K562 (cell line): ENCODE measurements around the gene MEX3C. TPM values are rescaled to one million over a fixed set of nuclear protein-coding genes. Genes with fewer than 3 reads are reported as not detected.

Experiments used
- ATAC-seq: fragments of 200-7000 bp; cut with Tn5 transposase; 3 replicates; pipeline ENCODE4 v1.9.1; 2020; ENCODE audit warnings: moderate library complexity
- BruUV-seq: library from RNA; stranded (reverse); fragments of 400-500 nt; replicated peaks from 2 replicates; lab custom pipeline; 2021; lab: Mats Ljungman, UMichigan
- CTCF ChIA-PET: fragments of 300-600 bp; formaldehyde crosslinking; extraction: SDS; loops from one replicate; lab custom pipeline; 2021; ENCODE audit warnings: low intra/inter-chr PET ratio; lab: Yijun Ruan, JAX
- POLR2A ChIA-PET: fragments of 300-600, 350-650 bp; sonication (Branson Sonifier 250); formaldehyde crosslinking; extraction: SDS; loops from one replicate; lab custom pipeline; 2021; ENCODE audit warnings: antibody characterized with exemption, inconsistent platforms; lab: Yijun Ruan, JAX
- DNase-seq, 4 experiments: peaks; one replicate each; pipeline versions ENCODE4 v3.0.0 to v3.0.0-alpha.2; 2011 to 2018; ENCODE audit warnings: low spot score in 3 of 4, mixed read lengths in 3 of 4; ENCODE audit errors: extremely low read depth in 1 of 4
- FAIRE-seq: peaks from 2 replicates; lab custom pipeline; 2011; peaks lifted over from hg19 to GRCh38; lab: Jason Lieb, UNC
- H2AFZ ChIP-seq: 2 replicates; pipeline ENCODE4 v1.6.0; 2011; ENCODE audit warnings: low read depth, low read length, control low read depth, inconsistent platforms
- H3K27ac ChIP-seq: fragments of 200-600 bp; 3 replicates; pipeline ENCODE4 v1.8.0; 2011; ENCODE audit warnings: low read depth, mild to moderate bottlenecking, control low read depth, inconsistent platforms, low read length, moderate library complexity, mixed read lengths; ENCODE audit errors: extremely low read depth
- H3K27me3 ChIP-seq, 2 experiments: fragments of 300-600 bp in 1 of 2; 2 replicates in 1 of 2; 3 replicates in 1 of 2; pipeline versions ENCODE4 v1.6.0 to v1.8.0; 2011; ENCODE audit warnings: inconsistent platforms in 2 of 2, low read length in 2 of 2, mild to moderate bottlenecking in 1 of 2, mixed read lengths in 1 of 2, moderate library complexity in 1 of 2; ENCODE audit not compliant: control insufficient read depth in 2 of 2, insufficient read depth in 2 of 2
- H3K36me3 ChIP-seq: fragments of 300-600 bp; 3 replicates; pipeline ENCODE4 v1.8.0; 2011; ENCODE audit warnings: mild to moderate bottlenecking, low read length, inconsistent platforms; ENCODE audit not compliant: control insufficient read depth, insufficient read depth
- H3K4me1 ChIP-seq, 2 experiments: fragments of 200-600 bp in 1 of 2; replicated peaks in 1 of 2; 2 replicates in 1 of 2; 3 replicates in 1 of 2; pipeline versions ENCODE4 v1.5.1 to v1.8.0; 2011; ENCODE audit warnings: inconsistent platforms in 2 of 2, low read length in 2 of 2, mild to moderate bottlenecking in 1 of 2, mixed read lengths in 1 of 2, moderate library complexity in 1 of 2; ENCODE audit not compliant: control insufficient read depth in 2 of 2, insufficient read depth in 2 of 2
- H3K4me2 ChIP-seq: 2 replicates; pipeline ENCODE4 v1.6.1; 2011; ENCODE audit warnings: low read length, control low read depth, inconsistent platforms, mixed read lengths; ENCODE audit not compliant: insufficient read depth
- H3K4me3 ChIP-seq: fragments of 200-600 bp; sonication (generic), shearing (Covaris generic); 2 replicates; pipeline ENCODE4 v1.5.1; 2016; ENCODE audit warnings: control low read depth, inconsistent platforms
- H3K79me2 ChIP-seq: fragments of 200-600 bp; 3 replicates; pipeline ENCODE4 v1.8.0; 2011; ENCODE audit warnings: low read length, inconsistent platforms; ENCODE audit not compliant: control insufficient read depth, insufficient read depth
- H3K9ac ChIP-seq, 2 experiments: 2 replicates each; pipeline versions ENCODE4 v1.6.0 to v1.6.1; 2011; ENCODE audit warnings: low read depth in 2 of 2, low read length in 2 of 2, control low read depth in 1 of 2, inconsistent platforms in 1 of 2, mild to moderate bottlenecking in 1 of 2, mixed read lengths in 1 of 2; ENCODE audit not compliant: insufficient read depth in 1 of 2
- H3K9me1 ChIP-seq: one replicate; pipeline ENCODE4 v1.6.0; 2011; ENCODE audit warnings: inconsistent platforms, mild to moderate bottlenecking, low read length, moderate library complexity; ENCODE audit not compliant: control insufficient read depth, insufficient read depth
- H3K9me3 ChIP-seq: replicated peaks from 2 replicates; pipeline ENCODE4 v1.5.1; 2011; ENCODE audit warnings: low read depth, low read length, inconsistent platforms; ENCODE audit not compliant: control insufficient read depth, insufficient read depth
- H4K20me1 ChIP-seq: replicated peaks from 2 replicates; pipeline ENCODE4 v1.6.1; 2011; ENCODE audit warnings: low read length, inconsistent platforms, mixed read lengths; ENCODE audit not compliant: control insufficient read depth, insufficient read depth
- CBX8 ChIP-seq: fragments of 200-600 bp; sonication (generic); IDR thresholded peaks from 2 replicates; pipeline ENCODE4 v1.6.1; 2012; ENCODE audit warnings: borderline replicate concordance, mixed run types, low read depth, mild to moderate bottlenecking, moderate library complexity, mixed read lengths, low read length, control low read depth, inconsistent platforms; ENCODE audit not compliant: poor library complexity, severe bottlenecking; ENCODE audit errors: extremely low read depth
- EGR1 ChIP-seq: fragments of 450-650 bp; conservative IDR thresholded peaks from 2 replicates; pipeline ENCODE4 v1.6.1; 2017; ENCODE audit warnings: mild to moderate bottlenecking
- EP300 ChIP-seq: IDR thresholded peaks from 2 replicates; pipeline ENCODE4 v1.6.1; 2012; ENCODE audit warnings: low read length, improper control_type of control experiment
- HNRNPK ChIP-seq: fragments of 200-400 bp; formaldehyde crosslinking; IDR thresholded peaks from one replicate; pipeline ENCODE4 v1.6.1; 2018; ENCODE audit warnings: mild to moderate bottlenecking, low read depth, low read length; ENCODE audit not compliant: poor library complexity, severe bottlenecking
- MTF1 ChIP-seq: fragments of 250-450 bp; sonication (Bioruptor Pico); IDR thresholded peaks from 2 replicates; pipeline ENCODE4 v1.9.0; 2021; ENCODE audit warnings: moderate library complexity, mild to moderate bottlenecking, inconsistent platforms, borderline replicate concordance
- RBM14 ChIP-seq: fragments of 200-400 bp; formaldehyde crosslinking; IDR thresholded peaks from 2 replicates; pipeline ENCODE4 v1.6.1; 2018; ENCODE audit warnings: low read depth, mild to moderate bottlenecking, low read length, moderate library complexity, borderline replicate concordance; ENCODE audit not compliant: insufficient read depth
- SP2 ChIP-seq: IDR thresholded peaks from 2 replicates; pipeline ENCODE4 v1.6.1; 2011; ENCODE audit warnings: mild to moderate bottlenecking, low read depth, low read length, moderate library complexity; ENCODE audit not compliant: poor library complexity, severe bottlenecking; ENCODE audit errors: extremely low read depth
- SRSF7 ChIP-seq: fragments of 200-400 bp; formaldehyde crosslinking; optimal IDR thresholded peaks from 2 replicates; pipeline ENCODE3; 2017; ENCODE audit warnings: mild to moderate bottlenecking, low read depth, low read length
- SRSF9 ChIP-seq: fragments of 200-400 bp; formaldehyde crosslinking; IDR thresholded peaks from 2 replicates; pipeline ENCODE4 v1.6.1; 2017; ENCODE audit warnings: low read depth, low read length, borderline replicate concordance
- ZNF644 ChIP-seq: fragments of 200-800 bp; sonication (Bioruptor generic); IDR thresholded peaks from 2 replicates; pipeline ENCODE4 v1.6.1; 2016; ENCODE audit warnings: low read depth, missing genetic modification characterization, missing compliant biosample characterization
- WGBS: fragments of 100-300 bp; shearing (Covaris generic); methylation state at CpG from one replicate; pipeline ENCODE4 v1.1.6; 2016; ENCODE audit warnings: low coverage, mixed read lengths; ENCODE audit not compliant: insufficient coverage; ENCODE audit errors: missing lambda C conversion rate; 5-methylcytosine and 5-hydroxymethylcytosine counted together
- in situ Hi-C: fragments of 300-500 bp; cut with MboI; formaldehyde crosslinking; loops from 4 replicates; pipeline ENCODE4 v1.15.0; 2018; ENCODE audit warnings: inconsistent platforms, mixed read lengths
- intact Hi-C: fragments of 100-400 bp; cut with micrococcal nuclease; formaldehyde crosslinking; loops from 2 replicates; pipeline ENCODE4 v1.14.2; 2022
- polyA plus RNA-seq, 8 experiments: library from polyadenylated mRNA; depleted of rRNA in 4 of 8; stranded (reverse) in 5 of 8; unstranded in 3 of 8; fragments of >200 nt; fragmentation: Nextera tagmentation in 2 of 8; fragmentation: Illumina TruSeq in 1 of 8; extraction: Ambion mirVana in 2 of 8; extraction: Trizol in 1 of 8; gene quantifications; 2 replicates each; pipeline versions ENCODE4 v1.2.1 to v1.2.3, GENCODE V29; 2011 to 2014; ENCODE audit warnings: inconsistent platforms in 1 of 8, missing spikeins in 1 of 8
- total RNA-seq, 7 experiments: library from RNA; depleted of rRNA in 6 of 7; stranded (reverse); fragments of >200 nt in 6 of 7; fragmentation: Illumina TruSeq in 2 of 7; extraction: Trizol in 2 of 7; gene quantifications; 2 replicates each; pipeline versions ENCODE4 v1.2.1 to v1.2.3, GENCODE V29; 2011 to 2021; ENCODE audit warnings: low replicate concordance in 1 of 7
- TF ChIP-seq, protein P1 (sequence below): fragments of 450-650 bp; IDR thresholded peaks from 2 replicates; pipeline ENCODE4 v1.6.1; 2016; ENCODE audit warnings: mild to moderate bottlenecking
- TF ChIP-seq, protein P2 (sequence below): sonication (generic); formaldehyde crosslinking; IDR thresholded peaks from 2 replicates; pipeline ENCODE4 v1.8.1; 2023; ENCODE audit warnings: mild to moderate bottlenecking, missing genetic modification reagents, moderate library complexity
- TF ChIP-seq, protein P3 (sequence below): fragments of 250-450 bp; sonication (Bioruptor Pico); IDR thresholded peaks from 2 replicates; pipeline ENCODE4 v1.9.0; 2021; ENCODE audit warnings: mild to moderate bottlenecking

Gene MEX3C
- total and polyA plus RNA-seq, 9 of the 15 experiments (the other 6 are each of a cell fraction or from before 2014, with no cell fraction given) = 2.4 to 14.2 (median 10.6) TPM

- Histone ChIP-seq H3K4me1 (no peaks in the 10 kb centered on the region), H4K20me1 (no peaks in the 10 kb centered on the region), H3K4me2 (no peak overlapping the region), H3K9me1 (no peaks in the 10 kb centered on the region), H3K79me2 (no peaks in the 10 kb centered on the region), H3K9me3 (no peaks in the 10 kb centered on the region), H3K27ac (no peak overlapping the region), H3K4me3 (no peak overlapping the region), H2AFZ (no peak overlapping the region), H3K36me3 (no peaks in the 10 kb centered on the region), H3K27me3 (no peaks in the 10 kb centered on the region), H3K9ac (no peak overlapping the region)
- ChIA-PET CTCF (no interaction called here), POLR2A (no interaction called here)
- intact Hi-C loops (no loop called here), in situ Hi-C loops (no loop called here)
- no TSS peak for BruUV-seq
- ATAC-seq (no peak), DNase-seq (no peak), FAIRE-seq (no peak)
- TF ChIP-seq RBM14 (no peak), SRSF7 (no peak), CBX8 (no peak), ZNF644 (tag) (no peak), SRSF9 (no peak), HNRNPK (no peak), MTF1 (CRISPR knock-in tag) (no peak), SP2 (no peak), EP300 (no peak), EGR1 (no peak)
- TF ChIP-seq, protein P1, sequence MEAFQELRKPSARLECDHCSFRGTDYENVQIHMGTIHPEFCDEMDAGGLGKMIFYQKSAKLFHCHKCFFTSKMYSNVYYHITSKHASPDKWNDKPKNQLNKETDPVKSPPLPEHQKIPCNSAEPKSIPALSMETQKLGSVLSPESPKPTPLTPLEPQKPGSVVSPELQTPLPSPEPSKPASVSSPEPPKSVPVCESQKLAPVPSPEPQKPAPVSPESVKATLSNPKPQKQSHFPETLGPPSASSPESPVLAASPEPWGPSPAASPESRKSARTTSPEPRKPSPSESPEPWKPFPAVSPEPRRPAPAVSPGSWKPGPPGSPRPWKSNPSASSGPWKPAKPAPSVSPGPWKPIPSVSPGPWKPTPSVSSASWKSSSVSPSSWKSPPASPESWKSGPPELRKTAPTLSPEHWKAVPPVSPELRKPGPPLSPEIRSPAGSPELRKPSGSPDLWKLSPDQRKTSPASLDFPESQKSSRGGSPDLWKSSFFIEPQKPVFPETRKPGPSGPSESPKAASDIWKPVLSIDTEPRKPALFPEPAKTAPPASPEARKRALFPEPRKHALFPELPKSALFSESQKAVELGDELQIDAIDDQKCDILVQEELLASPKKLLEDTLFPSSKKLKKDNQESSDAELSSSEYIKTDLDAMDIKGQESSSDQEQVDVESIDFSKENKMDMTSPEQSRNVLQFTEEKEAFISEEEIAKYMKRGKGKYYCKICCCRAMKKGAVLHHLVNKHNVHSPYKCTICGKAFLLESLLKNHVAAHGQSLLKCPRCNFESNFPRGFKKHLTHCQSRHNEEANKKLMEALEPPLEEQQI = no peak
- TF ChIP-seq, protein P2, sequence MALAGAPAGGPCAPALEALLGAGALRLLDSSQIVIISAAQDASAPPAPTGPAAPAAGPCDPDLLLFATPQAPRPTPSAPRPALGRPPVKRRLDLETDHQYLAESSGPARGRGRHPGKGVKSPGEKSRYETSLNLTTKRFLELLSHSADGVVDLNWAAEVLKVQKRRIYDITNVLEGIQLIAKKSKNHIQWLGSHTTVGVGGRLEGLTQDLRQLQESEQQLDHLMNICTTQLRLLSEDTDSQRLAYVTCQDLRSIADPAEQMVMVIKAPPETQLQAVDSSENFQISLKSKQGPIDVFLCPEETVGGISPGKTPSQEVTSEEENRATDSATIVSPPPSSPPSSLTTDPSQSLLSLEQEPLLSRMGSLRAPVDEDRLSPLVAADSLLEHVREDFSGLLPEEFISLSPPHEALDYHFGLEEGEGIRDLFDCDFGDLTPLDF = no peak
- TF ChIP-seq, protein P3, sequence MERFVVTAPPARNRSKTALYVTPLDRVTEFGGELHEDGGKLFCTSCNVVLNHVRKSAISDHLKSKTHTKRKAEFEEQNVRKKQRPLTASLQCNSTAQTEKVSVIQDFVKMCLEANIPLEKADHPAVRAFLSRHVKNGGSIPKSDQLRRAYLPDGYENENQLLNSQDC (CRISPR knock-in tag) = no peak
- WGBS = 7% methylated on average over 3 of the region's 3 CpGs
These were observed 43.7 kb upstream of the MEX3C start for GRCh38 chr18:51241226-51241625.
